Inflammatory macrophage (primary cell): Measurements from ENCODE around the gene SCAP.
"Not testable (repeated sequence)": the region's sequence is repeated elsewhere in the genome, so short reads cannot be mapped to it uniquely, and the experiment has no call there.

ENCODE experiments used
- DNase-seq, 2 donors: peaks; one replicate each; pipeline ENCODE4 v3.0.0-alpha.2; 2020 to 2022

Gene SCAP

GRCh38 chr3:47394140-47394870 is 81.4 kb downstream of the SCAP start:
- DNase-seq, result no peak

- no peak for DNase-seq
These were observed 82.8 kb downstream of the SCAP start for GRCh38 chr3:47392933-47393332.

- DNase-seq, result no peak
These were observed 89.9 kb downstream of the SCAP start for GRCh38 chr3:47385796-47386195.

- no peak for DNase-seq
These were observed 90.7 kb downstream of the SCAP start for GRCh38 chr3:47385007-47385406.

GRCh38 chr3:47384425-47384824 is 91.3 kb downstream of the SCAP start:
- no peak for DNase-seq

GRCh38 chr3:47381317-47382157 is 94.2 kb downstream of the SCAP start:
- peak; percentile 89 to 94 for DNase-seq

- DNase-seq, result peak; percentile 99
These were observed 95.0 kb downstream of the SCAP start, which contains the start of gene PTPN23 for GRCh38 chr3:47380601-47381316. PTPN23 (plus strand) TSS chr3:47381021; CDS start chr3:47381097, 76 bp downstream.

GRCh38 chr3:47380026-47380600 is 95.6 kb downstream of the SCAP start:
- no peak for DNase-seq

- DNase-seq, result no peak
These were observed 96.3 kb downstream of the SCAP start for GRCh38 chr3:47379411-47379899.

- DNase-seq, result no peak
These were observed 96.9 kb downstream of the SCAP start for GRCh38 chr3:47378869-47379268.

GRCh38 chr3:47377186-47377585 is 98.6 kb downstream of the SCAP start:
- peak; percentile 50 to 53 for DNase-seq

- no peak for DNase-seq
These were observed 99.3 kb downstream of the SCAP start for GRCh38 chr3:47376393-47376792.

- no peak for DNase-seq
These were observed 101.2 kb downstream of the SCAP start for GRCh38 chr3:47374587-47374986.

GRCh38 chr3:47370887-47371697 is 104.6 kb downstream of the SCAP start:
- peak in 1 of 2 donors; percentile 18 for DNase-seq

GRCh38 chr3:47370020-47370419 is 105.7 kb downstream of the SCAP start:
- DNase-seq, result not testable (repeated sequence)

- no peak for DNase-seq
These were observed 108.1 kb downstream of the SCAP start for GRCh38 chr3:47367631-47368030.

GRCh38 chr3:47366833-47367232 is 108.9 kb downstream of the SCAP start:
- DNase-seq, result no peak

- DNase-seq, result no peak
These were observed 110.3 kb downstream of the SCAP start for GRCh38 chr3:47365213-47366153.
